B cell (primary cell): Measurements from ENCODE around the gene CAMTA1. TPM values are rescaled to one million over a fixed set of nuclear protein-coding genes. Genes with fewer than 3 reads are reported as not detected.

Source experiments
- ATAC-seq: fragments of 200-7000 bp; cut with Tn5 transposase; one replicate; pipeline ENCODE4 v1.10.0; 2021; ENCODE audit warnings: low read depth, mild to moderate bottlenecking, moderate number of reproducible peaks, moderate library complexity
- CTCF ChIA-PET: fragments of 350-600 bp; sonication (Branson Sonifier 250); formaldehyde crosslinking; loops from one replicate; lab custom pipeline; 2021; ENCODE audit warnings: antibody characterized with exemption, inconsistent platforms; lab: Charles Lee
- POLR2A ChIA-PET: fragments of 350-600 bp; sonication (Branson Sonifier 250); formaldehyde crosslinking; loops from one replicate; lab custom pipeline; 2021; ENCODE audit warnings: antibody characterized with exemption; lab: Charles Lee
- DNase-seq: peaks from one replicate; pipeline ENCODE4 v3.0.0; 2013
- H2AFZ ChIP-seq: 2 replicates; pipeline ENCODE4 v1.6.1; 2012; ENCODE audit warnings: mild to moderate bottlenecking, low read depth, low read length; ENCODE audit not compliant: insufficient read depth, poor library complexity, severe bottlenecking
- H3K27ac ChIP-seq, 2 donors: 1 replicate in 1 of 2; 2 replicates in 1 of 2; pipeline ENCODE4 v1.5.1; 2012 to 2013; ENCODE audit warnings: low read length in 2 of 2, mild to moderate bottlenecking in 2 of 2, moderate library complexity in 1 of 2
- H3K27me3 ChIP-seq, 4 experiments: fragments of 200-600 bp in 1 of 4; sonication (generic) in 1 of 4; replicated peaks in 1 of 4; 1 replicate in 2 of 4; 2 replicates in 2 of 4; pipeline versions ENCODE4 v1.6.1 to v1.7.0; 2013 to 2016; ENCODE audit warnings: low read length in 3 of 4, mild to moderate bottlenecking in 2 of 4, mixed read lengths in 1 of 4, moderate library complexity in 1 of 4; ENCODE audit not compliant: insufficient read depth in 4 of 4, control insufficient read depth in 3 of 4; ENCODE audit errors: control extremely low read depth in 1 of 4
- H3K36me3 ChIP-seq, 2 experiments: replicated peaks in 1 of 2; 1 replicate in 1 of 2; 2 replicates in 1 of 2; pipeline versions ENCODE4 v1.6.1 to v1.7.1; 2013; ENCODE audit warnings: low read length in 1 of 2; ENCODE audit not compliant: insufficient read depth in 2 of 2, control insufficient read depth in 1 of 2; ENCODE audit errors: control extremely low read depth in 1 of 2, extremely low read depth in 1 of 2
- H3K4me1 ChIP-seq, 2 donors: fragments of 200-600 bp in 1 of 2; sonication (generic) in 1 of 2; 1 replicate in 1 of 2; 2 replicates in 1 of 2; pipeline versions ENCODE4 v1.5.1 to v1.6.1; 2013 to 2017; ENCODE audit warnings: low read length in 2 of 2; ENCODE audit not compliant: control insufficient read depth in 2 of 2, insufficient read depth in 2 of 2
- H3K4me2 ChIP-seq: replicated peaks from 2 replicates; pipeline ENCODE3; 2012; ENCODE audit warnings: mild to moderate bottlenecking, low read depth, low read length; ENCODE audit not compliant: poor library complexity, severe bottlenecking
- H3K4me3 ChIP-seq, 5 experiments: fragments of 200-600 bp in 1 of 5; sonication (generic) in 1 of 5; 1 replicate in 3 of 5; 2 replicates in 2 of 5; pipeline versions ENCODE4 v1.5.1 to v1.7.0; 2011 to 2016; ENCODE audit warnings: low read length in 4 of 5, mild to moderate bottlenecking in 4 of 5, low read depth in 2 of 5, control low read depth in 1 of 5, moderate library complexity in 1 of 5; ENCODE audit not compliant: insufficient read depth in 1 of 5; ENCODE audit errors: control extremely low read depth in 1 of 5, extremely low read depth in 1 of 5
- H3K79me2 ChIP-seq: fragments of 200-600 bp; sonication (generic); one replicate; pipeline ENCODE4 v1.6.0; 2016; ENCODE audit warnings: low read length; ENCODE audit not compliant: control insufficient read depth, insufficient read depth
- H3K9ac ChIP-seq: fragments of 200-600 bp; sonication (generic); 2 replicates; pipeline ENCODE4 v1.6.1; 2017; ENCODE audit warnings: mild to moderate bottlenecking, low read length, moderate library complexity
- H3K9me3 ChIP-seq, 3 donors: one replicate each; pipeline versions ENCODE4 v1.6.1 to v1.7.1; 2013; ENCODE audit warnings: low read length in 2 of 3; ENCODE audit not compliant: control insufficient read depth in 2 of 3, insufficient read depth in 1 of 3; ENCODE audit errors: control extremely low read depth in 1 of 3
- H4K20me1 ChIP-seq: 2 replicates; pipeline ENCODE4 v1.6.0; 2012; ENCODE audit warnings: mild to moderate bottlenecking, low read length; ENCODE audit not compliant: insufficient read depth, control insufficient read depth, poor library complexity, severe bottlenecking
- H3K27ac Mint-ChIP-seq: one replicate; pipeline ENCODE4 v1.8.0; 2021; ENCODE audit warnings: mixed read lengths
- H3K27me3 Mint-ChIP-seq: one replicate; pipeline ENCODE4 v1.8.0; 2021; ENCODE audit warnings: mixed read lengths
- H3K4me1 Mint-ChIP-seq: one replicate; pipeline ENCODE4 v1.8.0; 2021; ENCODE audit warnings: mixed read lengths
- H3K4me3 Mint-ChIP-seq: one replicate; pipeline ENCODE4 v1.8.0; 2021; ENCODE audit warnings: mixed read lengths
- H3K9me3 Mint-ChIP-seq: one replicate; pipeline ENCODE4 v1.8.0; 2022; ENCODE audit warnings: mixed read lengths; ENCODE audit not compliant: insufficient read depth
- EZH2 ChIP-seq: IDR thresholded peaks from 2 replicates; pipeline ENCODE4 v1.6.1; 2012; ENCODE audit warnings: borderline replicate concordance, low read depth, mild to moderate bottlenecking, moderate library complexity, low read length; ENCODE audit not compliant: insufficient read depth, poor library complexity, severe bottlenecking
- WGBS: methylation state at CpG from one replicate; pipeline ENCODE4 v1.1.5; 2013; ENCODE audit warnings: missing lambda C conversion rate; ENCODE audit not compliant: insufficient coverage; 5-methylcytosine and 5-hydroxymethylcytosine counted together
- intact Hi-C: fragments of 100-400 bp; cut with micrococcal nuclease; formaldehyde crosslinking; loops from one replicate; pipeline ENCODE4 v1.10.0; 2022
- polyA plus RNA-seq: library from polyadenylated mRNA; depleted of rRNA; stranded (reverse); fragments of >200 nt; gene quantifications from 2 replicates; pipeline ENCODE4 v1.2.3, GENCODE V29; 2012
- total RNA-seq, 2 donors: library from RNA; stranded (reverse); fragments of 120-200 nt in 1 of 2; gene quantifications; 1 replicate in 1 of 2; 2 replicates in 1 of 2; pipeline versions ENCODE4 v1.2.3 to v1.2.4, GENCODE V29; 2013 to 2022
- TF ChIP-seq, protein P1 (sequence below): fragments of 200-600 bp; IDR thresholded peaks from one replicate; pipeline ENCODE4 v1.8.0; 2022; ENCODE audit warnings: antibody characterized with exemption, mild to moderate bottlenecking

The CAMTA1 gene
- total and polyA plus RNA-seq, 2 donors (not counting 1 experiment from before 2014, with no cell fraction given), result 42.2 to 45.7 TPM

DNA sequence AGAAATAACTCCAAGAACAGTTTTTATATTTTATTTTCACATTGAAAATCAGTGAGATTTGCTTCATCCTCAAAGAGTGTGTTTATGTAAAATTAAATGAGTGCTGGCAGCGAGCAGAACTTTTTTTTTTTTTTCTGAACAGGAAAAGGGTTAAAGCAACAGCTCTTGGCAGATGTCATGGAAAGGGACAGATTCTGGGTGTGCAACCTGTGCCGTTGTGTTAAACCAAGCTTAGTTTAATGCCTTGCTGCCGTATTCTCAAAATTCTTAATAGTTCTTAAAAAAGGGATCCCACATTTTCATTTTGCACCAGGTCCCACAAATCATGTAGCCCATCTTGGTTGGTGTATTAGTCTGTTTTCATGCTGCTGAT, 758.5 kb downstream of the CAMTA1 start:
- Histone ChIP-seq H3K9me3 (no peaks in the 10 kb centered on the region), H3K27ac (no peak overlapping the region), H3K27me3 (no peaks in the 10 kb centered on the region), H3K4me1 (no peaks in the 10 kb centered on the region), H3K79me2 (no peaks in the 10 kb centered on the region), H3K9ac (no peak overlapping the region), H3K36me3 (no peaks in the 10 kb centered on the region), H3K4me3 (no peak overlapping the region), H2AFZ (no peak overlapping the region), H4K20me1 (no peaks in the 10 kb centered on the region), H3K4me2 (no peak overlapping the region)
- peaks cover 24% of the 10 kb centered on the region for H3K27me3 Mint-ChIP-seq
- no peaks in the 10 kb centered on the region for H3K4me1 Mint-ChIP-seq
- no CpG with 5 or more reads among the region's 3 CpGs for WGBS
- intact Hi-C loops, result no loop called here
- H3K27ac Mint-ChIP-seq, result no peak overlapping the region
- no peak for ATAC-seq
- TF ChIP-seq EZH2, result no peak
- TF ChIP-seq, protein P1, sequence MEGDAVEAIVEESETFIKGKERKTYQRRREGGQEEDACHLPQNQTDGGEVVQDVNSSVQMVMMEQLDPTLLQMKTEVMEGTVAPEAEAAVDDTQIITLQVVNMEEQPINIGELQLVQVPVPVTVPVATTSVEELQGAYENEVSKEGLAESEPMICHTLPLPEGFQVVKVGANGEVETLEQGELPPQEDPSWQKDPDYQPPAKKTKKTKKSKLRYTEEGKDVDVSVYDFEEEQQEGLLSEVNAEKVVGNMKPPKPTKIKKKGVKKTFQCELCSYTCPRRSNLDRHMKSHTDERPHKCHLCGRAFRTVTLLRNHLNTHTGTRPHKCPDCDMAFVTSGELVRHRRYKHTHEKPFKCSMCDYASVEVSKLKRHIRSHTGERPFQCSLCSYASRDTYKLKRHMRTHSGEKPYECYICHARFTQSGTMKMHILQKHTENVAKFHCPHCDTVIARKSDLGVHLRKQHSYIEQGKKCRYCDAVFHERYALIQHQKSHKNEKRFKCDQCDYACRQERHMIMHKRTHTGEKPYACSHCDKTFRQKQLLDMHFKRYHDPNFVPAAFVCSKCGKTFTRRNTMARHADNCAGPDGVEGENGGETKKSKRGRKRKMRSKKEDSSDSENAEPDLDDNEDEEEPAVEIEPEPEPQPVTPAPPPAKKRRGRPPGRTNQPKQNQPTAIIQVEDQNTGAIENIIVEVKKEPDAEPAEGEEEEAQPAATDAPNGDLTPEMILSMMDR, result no peak
- no peak for DNase-seq
- CTCF ChIA-PET, result no interaction called here
- H3K9me3 Mint-ChIP-seq, result no peaks in the 10 kb centered on the region
- no peak overlapping the region for H3K4me3 Mint-ChIP-seq
- POLR2A ChIA-PET, result no interaction called here

DNA sequence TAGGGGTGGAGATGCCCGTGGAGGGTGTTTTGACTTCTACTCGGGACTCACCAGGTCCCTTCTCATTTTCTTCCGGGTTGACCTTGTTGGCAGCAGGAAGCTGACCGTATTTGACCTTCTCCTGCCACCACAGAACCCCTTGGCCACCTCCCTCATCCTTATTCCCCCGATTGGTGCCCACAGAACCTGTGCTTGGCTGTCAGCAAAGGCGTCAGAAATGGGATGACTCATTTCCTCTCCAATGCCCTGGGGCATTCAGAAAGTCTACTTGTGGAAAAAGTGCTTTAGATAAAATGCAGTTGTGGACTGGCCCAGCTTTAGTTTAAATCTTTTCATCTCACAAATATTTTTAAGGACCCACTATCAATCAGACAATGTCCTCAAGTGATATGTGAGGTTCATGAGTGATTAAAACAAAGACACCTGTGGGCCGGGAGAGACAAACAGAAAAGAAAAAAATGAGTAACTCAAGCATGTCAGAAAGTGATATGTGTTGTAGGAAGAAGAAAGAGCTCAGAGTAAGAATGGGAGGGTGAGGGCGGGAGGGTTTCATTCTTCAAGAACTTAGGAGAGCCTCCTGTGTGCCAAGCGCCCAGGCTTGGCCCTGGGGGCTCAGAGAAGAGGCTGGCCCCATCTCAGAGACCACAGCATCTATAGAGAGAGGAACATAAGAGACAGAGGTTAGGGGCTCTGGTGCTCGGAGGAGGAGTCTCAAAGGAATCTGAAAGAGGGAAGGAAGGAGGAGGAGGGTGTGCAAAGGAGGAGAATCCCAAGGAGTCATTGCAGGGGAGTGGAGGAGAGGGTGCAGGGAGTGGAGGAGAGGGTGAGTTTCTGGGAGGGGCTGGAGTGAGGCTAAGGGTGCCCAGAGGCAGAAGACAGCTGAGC, 764.3 kb downstream of the CAMTA1 start:
- Histone ChIP-seq H3K4me2 (no peak overlapping the region), H3K9ac (no peak overlapping the region), H3K79me2 (no peaks in the 10 kb centered on the region), H3K9me3 (peaks cover 0 to 3% (median 0%) of the 10 kb centered on the region in 3 donors), H3K4me3 (no peak overlapping the region), H3K27me3 (no peaks in the 10 kb centered on the region), H3K4me1 (no peaks in the 10 kb centered on the region), H3K36me3 (no peaks in the 10 kb centered on the region), H4K20me1 (no peaks in the 10 kb centered on the region), H3K27ac (no peak overlapping the region), H2AFZ (no peak overlapping the region)
- Mint-ChIP-seq H3K4me3 (no peak overlapping the region), H3K4me1 (no peaks in the 10 kb centered on the region), H3K27ac (no peak overlapping the region), H3K27me3 (peaks cover 20% of the 10 kb centered on the region), H3K9me3 (peaks cover 2% of the 10 kb centered on the region)
- DNase-seq (no peak), ATAC-seq (no peak)
- CTCF ChIA-PET, result no interaction called here
- intact Hi-C loops, result no loop called here
- TF ChIP-seq EZH2, result no peak
- TF ChIP-seq, protein P1, result no peak
- 13% methylated on average over 7 of the region's 10 CpGs for WGBS
- POLR2A ChIA-PET, result no interaction called here
